COLO668 (cell line): ENCODE data around the gene EPB41L2.

Experiments used
- DNase-seq: peaks from one replicate; lab custom pipeline; 2025; ENCODE audit not compliant: unreplicated experiment; lab: John Stamatoyannopoulos, UW

Gene EPB41L2

GRCh38 chr6:131062241-131063027 lies 611 bp downstream of the EPB41L2 start:
- peak; percentile 9 for DNase-seq

- no peak for DNase-seq
Observed at GRCh38 chr6:131061751-131062119, 1.3 kb downstream of the EPB41L2 start.

- no peak for DNase-seq
Observed at GRCh38 chr6:131061041-131061750, 1.8 kb downstream of the EPB41L2 start.

DNA sequence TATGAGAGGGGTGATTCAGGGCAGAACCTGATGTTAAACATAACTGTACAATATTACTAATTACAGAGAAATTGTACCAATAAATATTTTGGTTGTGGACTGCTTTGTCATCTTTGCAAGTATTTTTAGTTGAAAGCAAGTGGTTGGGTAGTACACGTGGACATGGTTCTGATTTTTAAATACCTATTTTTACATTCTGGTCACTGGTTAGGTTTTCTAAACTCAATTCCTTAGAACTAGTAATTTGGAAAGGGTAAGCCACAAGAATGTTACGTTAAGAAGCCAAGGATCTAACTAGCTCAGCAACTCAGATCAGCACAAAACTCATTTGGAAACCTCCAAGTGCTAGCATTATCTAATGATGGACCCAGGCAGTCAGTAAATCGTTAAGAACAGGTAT lies 2.7 kb downstream of the EPB41L2 start:
- DNase-seq, result no peak

- no peak for DNase-seq
Observed at GRCh38 chr6:131059486-131059885, 3.6 kb downstream of the EPB41L2 start.

GRCh38 chr6:131058236-131058635 lies 4.8 kb downstream of the EPB41L2 start:
- no peak for DNase-seq

DNA sequence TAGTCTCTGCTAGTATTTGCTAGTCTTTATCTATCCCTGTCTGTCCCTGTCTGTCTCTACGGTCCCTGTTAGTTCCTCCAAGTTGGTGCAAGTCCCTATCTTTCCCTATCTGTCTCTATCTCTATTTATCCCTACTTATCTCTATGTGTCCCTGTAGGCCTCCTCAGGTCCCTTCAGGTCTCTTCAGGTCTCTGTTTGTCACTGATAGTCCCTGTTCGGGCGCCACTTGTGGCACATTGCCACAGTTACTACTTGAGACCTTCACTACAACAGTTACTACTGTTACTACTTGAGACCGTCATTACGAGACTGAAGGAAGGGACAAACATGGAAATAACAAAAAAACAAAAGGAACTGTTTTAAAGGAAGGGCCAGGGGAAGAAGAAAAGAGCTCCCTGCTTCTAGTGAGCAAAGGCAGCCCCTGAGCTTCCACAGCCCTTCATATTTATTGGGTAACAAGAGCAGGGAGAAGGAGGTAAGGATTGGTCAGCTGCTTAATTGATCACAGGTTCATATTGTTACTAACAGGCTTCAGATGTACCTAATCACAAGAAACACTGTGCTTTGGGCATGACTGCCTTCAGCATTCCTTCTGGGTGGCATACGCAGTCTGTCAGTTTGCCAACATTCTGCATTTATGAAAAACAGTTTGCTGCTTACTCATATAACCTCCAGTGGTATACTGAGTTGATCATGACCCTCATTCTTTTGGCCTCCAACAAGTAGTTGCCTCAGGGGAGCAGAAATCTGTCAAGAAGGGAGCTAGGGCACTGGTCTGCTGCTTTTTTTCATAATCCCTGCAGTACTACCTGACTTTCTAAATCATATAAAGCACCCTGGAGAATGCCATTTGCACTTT lies 8.4 kb downstream of the EPB41L2 start:
- no peak for DNase-seq

GRCh38 chr6:131053546-131054240 lies 9.4 kb downstream of the EPB41L2 start:
- DNase-seq, result no peak

GRCh38 chr6:131052181-131052580 lies 10.9 kb downstream of the EPB41L2 start:
- DNase-seq, result no peak

- no peak for DNase-seq
Observed at GRCh38 chr6:131051341-131051740, 11.7 kb downstream of the EPB41L2 start.

- DNase-seq, result no peak
Observed at GRCh38 chr6:131049608-131050007, 13.4 kb downstream of the EPB41L2 start.

DNA sequence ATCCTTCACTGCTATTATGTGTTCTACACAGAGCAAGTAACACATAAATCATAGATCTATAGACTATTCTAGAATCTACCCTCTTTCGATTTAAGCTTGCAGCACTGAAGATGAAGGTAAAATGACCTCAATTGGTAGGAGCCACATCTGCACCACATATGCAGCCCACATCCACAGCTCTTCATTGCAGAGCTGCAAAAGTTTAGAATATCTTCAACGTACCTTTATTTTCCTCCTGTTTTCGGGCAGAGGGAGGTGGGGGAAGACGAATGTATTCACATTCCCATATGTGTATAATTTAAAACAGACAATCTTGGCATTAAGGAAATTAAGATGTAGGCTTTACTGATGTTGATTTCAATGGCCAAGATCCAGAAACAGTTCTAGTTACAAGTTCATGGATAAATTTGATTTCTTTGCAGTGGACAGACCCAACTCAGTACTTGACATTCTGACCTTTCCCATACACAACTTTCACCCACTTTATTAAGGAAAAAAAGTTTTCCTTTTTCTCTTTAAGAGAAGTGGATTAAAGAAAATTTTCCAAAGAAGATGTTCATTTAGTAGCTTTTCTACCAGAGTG lies 14.0 kb downstream of the EPB41L2 start:
- DNase-seq, result no peak

GRCh38 chr6:131048459-131048858 lies 14.6 kb downstream of the EPB41L2 start:
- DNase-seq, result no peak

DNA sequence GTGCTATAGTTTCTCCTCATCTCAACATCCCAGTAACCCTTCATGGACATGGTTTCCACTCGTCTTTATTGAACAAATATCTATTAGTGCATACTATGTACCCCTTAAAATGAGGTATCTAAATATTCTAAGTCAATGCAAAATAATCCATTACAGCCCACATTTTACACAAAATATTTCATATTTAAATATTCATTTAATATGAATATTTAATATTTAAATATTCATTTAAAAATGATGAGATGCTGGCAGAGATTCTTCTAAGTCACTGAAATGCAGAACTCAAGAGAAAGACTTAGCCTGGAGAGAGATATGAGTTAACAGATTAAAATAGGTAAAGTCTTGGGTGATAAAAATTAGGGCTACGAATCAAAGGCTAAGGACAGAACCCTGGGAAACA lies 17.9 kb downstream of the EPB41L2 start:
- DNase-seq, result no peak

- DNase-seq, result no peak
Observed at GRCh38 chr6:131043902-131044447, 19.1 kb downstream of the EPB41L2 start.

GRCh38 chr6:131042664-131043063 lies 20.4 kb downstream of the EPB41L2 start:
- no peak for DNase-seq

DNA sequence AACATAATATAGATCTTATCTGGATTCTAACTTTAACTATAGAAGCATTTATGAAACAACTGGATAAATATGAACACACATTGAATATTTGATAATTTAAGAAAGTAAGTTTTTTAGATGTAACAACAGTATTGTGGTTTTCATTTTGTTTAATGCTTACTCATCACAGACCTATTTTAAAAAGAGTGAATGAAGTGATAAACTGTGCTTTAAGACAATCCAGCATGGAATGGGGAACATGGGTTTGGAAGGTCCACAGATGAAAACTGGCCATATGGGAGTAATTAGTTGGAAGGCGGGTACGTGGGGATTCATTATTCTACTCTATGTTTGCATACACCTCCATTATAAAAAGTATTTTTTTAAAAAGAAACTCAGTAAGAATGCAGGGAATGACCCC lies 21.2 kb downstream of the EPB41L2 start:
- DNase-seq, result no peak

DNA sequence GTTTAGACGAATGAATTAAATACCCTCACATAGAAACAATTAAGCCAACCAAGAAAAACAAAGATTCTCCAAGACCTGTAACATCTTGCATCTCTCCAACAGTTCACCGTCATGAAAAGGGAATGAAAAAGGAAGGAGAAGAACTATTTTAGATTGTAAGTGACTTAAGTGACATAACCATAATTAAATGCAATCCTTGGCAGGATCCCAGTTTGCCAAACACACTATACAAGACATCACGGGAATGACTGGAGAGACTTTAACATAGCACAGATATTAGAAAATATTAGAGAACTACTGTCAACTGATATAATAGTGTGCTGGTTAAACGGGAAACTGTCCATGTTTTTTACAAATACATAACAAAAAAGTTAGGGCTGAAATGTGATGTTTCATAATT lies 22.2 kb downstream of the EPB41L2 start:
- DNase-seq, result no peak

DNA sequence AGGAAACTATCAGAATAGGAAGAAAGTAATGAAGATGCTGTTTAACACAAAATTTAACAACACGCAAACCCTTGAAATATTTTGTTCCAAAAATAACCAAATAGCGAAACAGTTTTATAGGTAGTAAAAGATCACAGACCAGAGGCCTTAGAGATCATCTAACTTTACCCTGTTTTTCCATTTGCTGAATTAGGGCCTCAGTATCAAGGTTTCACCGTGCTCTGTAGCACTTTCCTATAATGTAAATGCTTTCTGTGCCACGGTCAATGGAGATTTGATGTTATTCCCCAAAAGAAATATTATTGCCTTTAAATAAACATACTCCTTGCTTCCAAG lies 23.7 kb downstream of the EPB41L2 start:
- DNase-seq, result no peak

DNA sequence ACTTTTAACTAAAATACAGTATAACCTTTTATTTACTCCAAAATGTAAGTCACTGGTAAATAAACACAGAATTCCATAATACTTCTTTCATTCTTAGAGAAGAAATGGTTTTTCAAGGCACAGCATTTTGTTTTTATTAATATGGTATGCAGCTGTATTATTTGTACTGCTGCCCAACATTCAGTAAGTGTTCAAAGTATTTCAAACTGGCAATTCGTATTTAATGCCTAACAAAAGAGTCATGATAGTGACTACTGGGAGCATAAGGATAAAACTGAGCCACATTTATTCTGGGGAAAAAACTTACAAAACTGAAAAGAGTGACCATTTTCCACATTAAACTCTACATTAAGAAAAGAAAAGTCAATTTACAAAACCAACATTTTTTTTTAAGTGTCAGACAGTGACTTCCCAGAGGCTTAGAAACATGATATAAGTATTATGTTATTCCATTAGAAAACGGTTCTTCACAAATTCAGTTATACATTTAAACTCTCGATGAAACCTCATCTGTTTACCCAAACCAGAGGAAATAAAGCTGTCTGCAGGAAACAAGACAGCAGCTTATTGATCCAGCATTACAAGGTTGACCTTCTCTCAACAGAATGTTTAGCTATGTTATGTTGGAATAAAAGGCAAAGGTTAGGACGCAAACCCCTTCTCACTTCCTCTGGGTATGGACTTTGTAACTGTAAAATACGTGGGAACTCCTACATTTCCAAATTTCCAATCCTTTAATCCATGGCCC lies 24.3 kb downstream of the EPB41L2 start:
- DNase-seq, result no peak
